Measurements from ENCODE around the gene SOX6.
"Not testable (repeated sequence)": the region's sequence is repeated elsewhere in the genome, so short reads cannot be mapped to it uniquely, and the experiment has no call there.

SOX6 gene

DNA sequence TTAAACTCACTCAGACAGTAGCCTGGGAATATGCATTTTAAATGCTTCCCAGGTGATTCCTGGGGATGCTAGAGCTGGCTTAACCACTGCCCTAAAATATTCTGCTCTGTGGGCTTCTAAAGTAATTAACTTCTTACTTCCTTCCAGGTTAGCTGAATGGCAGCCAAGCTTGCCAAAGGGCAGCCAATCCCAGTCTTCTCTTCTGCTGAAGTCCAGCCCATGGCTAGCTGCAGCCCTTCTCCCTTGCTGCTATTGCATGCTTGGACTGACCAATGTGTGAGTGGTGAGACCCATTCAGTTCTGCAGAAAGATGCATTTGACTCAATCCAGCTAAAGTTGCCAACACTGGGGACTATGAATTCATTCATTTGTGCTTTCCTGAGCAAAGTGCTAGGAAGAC, 411.9 kb downstream of the SOX6 start:
- no peak for DNase-seq

DNA sequence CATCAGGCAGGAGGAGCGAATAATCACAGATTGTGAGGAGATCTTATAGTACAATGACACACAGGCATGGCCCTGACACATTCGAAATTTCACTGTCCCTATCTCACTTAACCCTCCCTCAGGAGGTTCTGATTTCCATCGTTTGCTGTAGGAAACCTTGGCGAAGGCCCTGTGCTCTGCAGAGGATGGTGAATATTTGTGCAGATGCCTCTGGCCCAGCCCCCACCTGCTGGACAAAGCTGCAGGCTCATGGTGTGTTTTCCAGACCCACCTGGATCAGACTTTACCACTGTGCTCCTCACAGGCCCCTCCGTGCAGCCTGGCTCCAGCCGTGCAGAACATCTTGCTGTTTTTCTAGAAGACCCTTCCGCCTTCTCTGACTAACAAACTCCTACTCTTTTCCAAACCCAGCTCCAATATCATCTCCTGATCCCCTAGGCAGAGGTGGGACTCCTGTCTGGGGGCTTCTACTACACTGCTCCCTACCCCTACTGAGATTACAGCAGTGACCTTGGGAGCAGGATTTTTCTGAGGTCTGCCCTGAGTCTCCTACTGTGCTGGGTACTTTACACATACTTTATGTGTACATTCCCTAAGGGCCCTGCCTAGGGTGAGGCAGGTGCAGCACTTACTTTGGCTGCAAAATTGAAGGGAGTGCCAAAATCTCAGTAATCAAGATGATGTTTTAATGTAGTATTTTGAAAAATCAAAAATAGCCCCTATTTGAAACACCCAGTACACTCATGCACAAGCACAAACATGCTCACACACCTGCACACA, 412.7 kb downstream of the SOX6 start:
- DNase-seq = no peak

DNA sequence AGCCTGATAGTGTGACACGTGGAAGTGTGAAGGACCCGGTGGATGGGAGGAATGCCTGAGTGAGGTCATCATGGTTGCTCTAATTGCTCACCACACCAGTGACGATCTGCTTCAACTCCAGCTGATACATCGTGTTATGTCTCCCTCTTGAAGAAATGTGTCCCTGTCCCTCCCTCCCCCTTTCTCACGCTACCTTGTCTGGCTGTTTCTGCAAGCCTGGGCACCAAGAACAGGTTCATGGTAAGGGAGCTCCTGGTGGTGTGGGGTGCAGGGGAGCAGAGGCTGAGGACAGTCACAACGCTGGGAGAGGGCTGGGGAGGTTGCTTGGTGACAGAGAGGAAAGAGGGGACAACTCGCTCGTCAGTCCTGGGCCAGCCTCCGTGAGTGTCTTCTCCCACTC, 413.4 kb downstream of the SOX6 start:
- DNase-seq = no peak

DNA sequence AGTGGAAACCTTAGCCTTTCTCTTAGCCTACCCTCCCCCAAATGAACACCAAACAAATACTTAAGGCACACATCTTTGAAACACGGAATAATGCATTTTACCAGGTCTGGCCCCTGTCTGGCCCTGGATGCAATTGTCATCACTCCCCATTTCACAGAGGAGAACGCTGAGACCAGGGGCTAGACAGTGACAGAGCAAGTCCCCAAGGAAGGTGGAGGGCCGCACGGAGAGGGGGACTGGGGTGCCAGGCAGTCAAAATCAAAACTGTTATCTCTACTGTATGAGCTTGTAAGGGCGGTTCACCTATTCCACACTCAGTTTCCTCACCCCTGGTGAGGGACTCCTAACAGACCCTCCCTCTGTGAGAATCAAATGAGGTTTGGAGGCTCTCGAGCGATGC, 414.2 kb downstream of the SOX6 start:
- no peak for DNase-seq

DNA sequence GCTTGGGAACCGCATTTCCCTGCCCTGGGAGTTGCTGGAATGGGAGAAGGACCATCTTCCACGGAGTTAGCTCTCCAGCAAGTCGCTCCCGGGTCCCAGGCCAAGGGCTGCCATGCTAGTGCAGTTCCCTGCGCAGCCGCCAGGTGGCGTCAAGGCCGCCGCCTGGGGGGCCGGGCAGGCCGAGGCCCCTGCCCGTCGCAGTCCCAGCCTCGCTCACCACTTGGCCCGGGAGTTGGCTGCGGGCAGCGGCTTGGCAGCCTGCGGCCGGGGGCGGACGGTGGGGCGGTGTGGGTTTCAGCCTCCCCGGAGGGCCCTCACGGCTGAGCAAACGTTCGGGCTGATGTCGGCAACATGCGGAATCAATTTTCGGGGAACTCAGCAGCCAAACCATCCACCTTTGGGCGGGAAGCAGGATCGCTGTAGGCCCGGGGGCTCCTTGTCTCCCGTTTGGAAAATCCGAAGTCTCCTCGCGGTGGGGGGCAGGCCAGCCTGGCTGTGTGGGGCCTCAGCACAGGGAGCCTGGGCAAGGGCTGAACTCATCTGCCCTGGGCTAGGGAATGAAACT, 415.1 kb downstream of the SOX6 start:
- peak; percentile 92 for DNase-seq

DNA sequence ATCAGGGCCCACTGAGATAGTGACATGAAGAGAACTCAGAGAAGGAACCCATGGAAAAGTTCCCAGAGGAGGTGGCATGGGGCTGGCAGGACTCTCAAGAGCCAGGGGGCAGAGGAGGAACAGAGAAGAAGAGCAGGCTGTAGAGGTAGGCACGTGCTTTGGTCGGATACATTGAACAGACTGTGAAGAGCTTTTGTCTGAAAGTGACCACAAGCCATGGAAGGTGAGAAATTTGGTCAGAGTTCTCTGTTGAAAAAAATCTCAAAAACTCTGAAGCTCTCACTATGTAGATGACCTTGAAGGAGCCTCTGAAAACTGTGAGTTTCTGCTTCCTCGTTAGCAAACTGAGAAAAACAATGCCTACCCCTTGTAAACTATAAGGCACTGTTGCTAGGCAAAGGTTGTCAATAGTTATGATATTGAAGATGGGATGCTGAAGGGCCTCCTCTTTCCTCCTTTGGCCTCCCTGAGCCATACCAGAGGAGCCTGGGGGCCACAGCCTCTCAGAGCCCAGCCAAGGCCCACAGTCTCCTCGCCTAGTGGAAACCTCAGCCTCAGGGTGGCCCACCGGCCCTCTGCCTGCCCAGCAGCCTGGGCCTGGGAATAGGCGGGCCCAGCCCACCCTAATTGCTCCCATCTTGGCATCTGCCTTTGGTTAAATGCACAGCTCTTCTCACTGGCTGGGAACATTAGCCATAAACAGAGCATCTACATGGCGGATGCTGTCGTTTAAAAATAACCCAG, 415.7 kb downstream of the SOX6 start:
- no peak for DNase-seq

DNA sequence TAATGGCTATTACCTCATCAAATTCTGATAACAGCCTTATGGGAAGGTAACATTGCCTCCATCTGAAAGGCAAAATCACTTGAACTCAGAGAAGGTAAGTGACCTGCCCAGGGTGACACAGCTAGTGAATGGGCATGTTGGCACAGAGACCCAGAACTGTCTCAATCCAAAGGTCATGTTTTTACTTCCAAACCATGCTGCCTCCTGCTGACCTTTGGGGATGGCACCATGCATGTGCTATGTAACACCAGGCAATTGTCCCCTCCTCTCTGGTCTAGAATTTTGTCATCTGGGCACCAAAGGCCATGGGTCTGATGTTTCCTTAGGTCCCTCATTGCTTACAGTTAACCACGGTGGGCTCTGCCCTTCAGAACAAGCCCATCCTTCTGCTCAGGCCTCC, 417.4 kb downstream of the SOX6 start:
- DNase-seq = no peak

DNA sequence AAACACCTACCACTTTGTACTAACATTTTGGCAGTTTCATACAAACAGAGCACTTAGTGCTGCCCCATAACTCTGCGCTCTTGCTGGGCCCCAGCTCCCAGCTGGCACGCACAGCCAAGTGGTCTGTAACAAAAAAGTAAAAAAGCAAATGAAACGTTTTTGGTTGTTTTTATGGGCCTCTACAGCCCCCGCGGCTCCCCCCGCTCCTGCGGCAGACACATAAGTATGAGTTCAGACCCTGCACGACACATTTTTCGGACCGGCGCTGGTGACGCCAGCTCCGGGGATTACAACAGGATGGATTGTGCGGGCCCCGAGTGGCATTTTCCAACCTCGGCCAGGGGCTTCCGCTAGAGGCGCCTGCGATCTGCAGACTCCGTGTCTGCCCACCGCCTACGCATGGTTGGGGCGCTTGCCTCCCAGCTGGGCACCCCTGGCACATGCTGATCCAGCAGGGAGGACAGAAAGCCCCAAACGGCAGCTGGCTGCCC, 418.2 kb downstream of the SOX6 start:
- DNase-seq = no peak

DNA sequence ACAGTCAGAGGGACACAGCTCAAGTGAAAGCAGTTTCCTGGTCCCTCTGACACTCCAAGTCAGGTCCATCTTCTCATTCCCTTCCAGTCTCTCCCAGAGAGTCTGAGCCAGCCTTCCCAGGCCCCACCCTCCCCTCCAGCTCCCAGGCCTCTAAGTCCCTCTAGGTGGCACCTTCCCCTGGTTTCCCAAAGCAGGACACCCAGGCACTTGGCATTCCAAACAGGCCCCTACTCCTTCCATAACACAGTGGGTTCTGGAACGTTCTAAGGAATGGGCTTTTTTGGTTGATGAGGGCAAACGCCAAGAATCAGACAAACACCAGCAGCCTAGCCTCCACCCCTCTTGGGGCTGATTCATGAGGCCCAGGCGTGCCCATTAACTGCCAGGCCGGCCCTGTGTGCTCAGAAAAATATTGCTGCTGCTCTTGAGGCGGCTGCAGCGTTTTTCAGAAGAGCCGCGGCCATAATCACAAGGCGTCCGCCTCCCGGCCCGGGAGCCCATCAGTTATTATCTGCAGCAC, 418.7 kb downstream of the SOX6 start:
- DNase-seq = no peak

DNA sequence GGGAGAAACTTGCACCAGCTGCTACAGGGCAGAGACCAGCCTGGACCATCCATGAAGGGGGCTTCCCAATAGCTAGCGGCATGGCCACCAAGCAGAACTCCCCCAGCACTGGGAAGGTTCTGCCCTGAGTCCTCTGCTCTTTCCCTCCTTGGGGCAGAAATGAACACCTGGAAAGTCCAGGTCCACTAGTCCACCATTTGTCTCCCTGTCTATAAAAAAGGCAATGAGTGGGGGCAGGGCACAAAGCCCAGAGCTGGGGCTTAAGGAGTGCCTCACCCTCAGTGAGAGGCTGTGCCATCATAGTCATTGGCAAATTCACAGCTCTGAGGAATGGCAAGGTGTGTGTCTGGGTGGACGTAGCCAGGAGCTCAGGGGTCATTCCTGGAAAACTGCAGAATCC, 420.3 kb downstream of the SOX6 start:
- no peak for DNase-seq

DNA sequence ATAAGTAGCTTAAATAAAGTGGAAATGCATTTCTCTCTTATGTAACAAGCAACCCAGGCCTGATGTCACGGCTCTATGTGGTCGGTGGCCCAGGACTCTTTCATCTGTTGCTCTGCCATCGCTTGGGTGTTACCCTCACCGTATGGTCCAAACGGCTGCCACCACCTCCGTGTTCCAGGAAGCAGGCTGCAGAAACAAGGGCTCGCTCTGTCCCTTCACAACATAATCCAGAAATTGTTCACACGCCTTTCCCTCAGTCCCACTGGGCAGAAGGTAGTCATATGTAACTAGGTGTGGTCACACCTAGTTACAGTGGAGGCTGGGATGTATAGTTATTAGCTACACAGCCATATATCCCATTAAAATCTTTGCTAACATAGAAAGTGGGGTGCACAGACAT, 421.0 kb downstream of the SOX6 start:
- DNase-seq = no peak

DNA sequence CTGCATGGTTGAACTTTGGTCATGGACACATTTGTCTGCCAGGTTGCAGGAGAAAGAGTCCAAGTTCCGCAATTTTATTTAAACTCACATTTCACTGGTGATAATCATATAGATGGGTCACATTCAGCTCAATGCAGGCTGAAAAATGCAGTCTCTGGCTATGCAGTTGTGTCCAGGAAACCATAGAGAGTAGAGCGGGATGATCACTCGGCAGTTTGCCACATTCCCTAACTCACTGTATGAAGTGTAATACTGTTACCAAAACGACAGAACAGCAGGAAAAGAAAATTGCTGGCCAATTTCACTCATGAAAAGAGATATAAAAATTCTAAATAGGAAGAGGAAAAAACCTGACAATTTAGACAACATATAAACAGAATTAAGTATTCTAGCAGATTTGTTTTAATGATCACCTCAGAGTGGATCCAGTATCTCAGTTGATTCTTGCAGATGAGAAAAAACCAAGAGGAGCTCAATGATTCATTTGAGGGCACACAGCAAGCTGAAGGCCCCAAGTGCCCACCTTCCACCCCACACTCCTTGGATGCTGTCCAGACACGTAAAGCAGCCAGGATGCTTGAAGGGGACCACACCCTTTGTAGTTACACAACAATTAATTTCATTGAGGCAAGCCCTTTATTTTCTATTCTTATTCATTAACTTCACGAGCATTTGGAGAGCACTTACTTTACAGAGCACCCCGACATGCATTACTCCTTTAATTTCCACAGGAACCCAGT, 422.3 kb downstream of the SOX6 start:
- DNase-seq = no peak

DNA sequence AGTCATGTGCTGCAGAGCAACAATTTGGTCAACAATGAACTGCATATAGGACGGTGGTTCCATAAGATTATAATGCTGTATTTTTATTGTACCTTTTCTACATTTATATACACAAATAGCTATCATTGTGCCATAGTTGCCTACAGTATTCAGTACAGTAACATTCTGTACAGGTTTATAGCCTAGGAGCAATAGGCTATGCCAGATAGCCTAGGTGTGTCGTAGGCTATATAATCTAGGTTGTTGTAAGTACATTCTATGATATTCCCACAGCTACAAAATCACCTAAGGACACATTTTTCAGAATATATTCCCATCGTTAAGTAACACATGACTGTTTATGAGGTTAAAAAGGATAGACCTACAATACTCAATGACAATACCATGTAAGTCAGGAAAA, 423.9 kb downstream of the SOX6 start:
- DNase-seq = no peak

DNA sequence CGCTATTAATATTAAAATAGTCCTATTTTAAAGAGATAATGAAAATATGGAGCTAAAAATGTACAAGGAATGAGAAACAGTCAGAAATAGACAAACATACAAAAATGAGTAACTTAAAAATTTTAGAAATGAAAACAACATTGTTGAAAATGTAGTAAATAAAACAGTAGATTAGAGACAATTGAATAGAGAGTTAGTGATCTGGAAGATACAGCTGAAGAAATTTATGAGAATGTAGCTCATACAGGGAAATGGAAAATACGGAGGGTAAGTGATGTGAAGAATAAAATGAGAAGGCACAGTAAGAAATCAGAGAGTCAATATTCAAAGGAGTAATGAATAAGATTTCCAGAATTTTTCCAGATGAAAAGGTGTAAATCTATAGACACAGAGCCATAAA, 424.8 kb downstream of the SOX6 start:
- DNase-seq = no peak

DNA sequence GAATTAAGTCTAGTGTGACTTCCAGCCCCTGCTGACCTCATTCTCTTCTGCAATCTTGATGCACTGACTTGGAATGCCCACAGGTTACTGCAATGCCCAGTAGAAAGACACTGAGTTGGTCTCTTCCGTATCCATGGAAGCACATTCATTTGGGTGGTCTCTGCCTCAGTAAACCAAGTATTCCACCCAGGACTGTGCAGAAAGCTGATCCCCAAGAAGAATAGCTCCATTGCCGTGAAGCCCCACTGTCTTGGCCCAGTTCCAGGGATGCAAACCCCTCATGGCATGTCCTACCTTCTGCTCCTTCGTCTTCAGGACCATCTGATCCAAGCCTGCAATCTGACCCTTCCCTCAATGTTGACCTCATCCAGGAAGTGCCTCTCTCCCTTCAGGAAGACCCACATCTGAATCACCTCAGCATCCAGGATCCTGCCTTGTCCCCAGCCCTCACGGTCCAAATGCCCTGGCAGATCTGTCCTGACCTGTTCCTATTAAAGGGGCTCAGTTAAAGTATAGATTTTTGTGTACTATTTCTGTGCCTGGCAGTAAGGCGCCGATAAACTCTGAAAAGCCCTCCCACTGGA, 425.8 kb downstream of the SOX6 start:
- DNase-seq = no peak

DNA sequence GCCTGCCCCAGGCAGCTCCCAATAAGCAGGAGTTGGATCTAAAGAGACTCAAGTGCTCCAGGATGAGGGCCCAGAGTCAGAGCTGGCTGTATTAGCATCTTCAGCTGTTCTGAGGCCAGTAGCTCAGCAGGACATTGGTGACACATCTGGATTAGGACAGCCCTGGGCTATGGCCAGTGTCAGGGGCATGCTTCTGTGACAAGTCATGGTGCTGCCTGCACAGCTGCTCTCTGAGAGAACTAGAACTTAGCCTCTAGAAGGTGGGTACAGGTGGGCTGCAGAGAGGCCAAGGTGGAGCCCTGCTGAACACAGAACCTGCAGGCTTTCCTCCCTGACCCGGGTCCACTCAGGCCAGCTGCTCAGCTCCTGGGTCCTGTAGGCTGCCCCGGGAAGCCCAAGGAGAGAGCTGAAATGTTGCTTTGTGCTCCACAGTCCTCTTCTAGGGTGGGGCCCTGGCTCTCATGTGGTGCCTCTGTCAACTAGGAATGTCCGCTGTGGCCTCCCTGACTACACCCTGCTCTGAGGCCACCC, 426.9 kb downstream of the SOX6 start:
- DNase-seq = no peak

DNA sequence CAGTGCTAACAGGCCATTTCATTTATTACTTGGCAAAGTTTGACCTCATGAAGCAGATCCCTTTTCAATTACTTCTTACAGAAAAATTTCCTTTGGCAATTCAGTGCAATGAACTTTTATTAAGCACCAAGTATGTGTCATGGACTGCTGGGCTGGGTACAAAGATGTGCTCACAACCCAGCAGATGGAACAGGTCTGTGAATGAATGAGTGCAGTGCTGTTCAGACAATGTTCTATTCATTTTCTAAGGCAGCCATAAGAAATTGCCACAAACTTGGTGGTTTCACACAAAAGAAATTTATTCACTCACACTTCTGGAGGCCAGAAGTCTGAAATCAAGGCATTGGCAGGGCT, 428.5 kb downstream of the SOX6 start:
- no peak for DNase-seq

DNA sequence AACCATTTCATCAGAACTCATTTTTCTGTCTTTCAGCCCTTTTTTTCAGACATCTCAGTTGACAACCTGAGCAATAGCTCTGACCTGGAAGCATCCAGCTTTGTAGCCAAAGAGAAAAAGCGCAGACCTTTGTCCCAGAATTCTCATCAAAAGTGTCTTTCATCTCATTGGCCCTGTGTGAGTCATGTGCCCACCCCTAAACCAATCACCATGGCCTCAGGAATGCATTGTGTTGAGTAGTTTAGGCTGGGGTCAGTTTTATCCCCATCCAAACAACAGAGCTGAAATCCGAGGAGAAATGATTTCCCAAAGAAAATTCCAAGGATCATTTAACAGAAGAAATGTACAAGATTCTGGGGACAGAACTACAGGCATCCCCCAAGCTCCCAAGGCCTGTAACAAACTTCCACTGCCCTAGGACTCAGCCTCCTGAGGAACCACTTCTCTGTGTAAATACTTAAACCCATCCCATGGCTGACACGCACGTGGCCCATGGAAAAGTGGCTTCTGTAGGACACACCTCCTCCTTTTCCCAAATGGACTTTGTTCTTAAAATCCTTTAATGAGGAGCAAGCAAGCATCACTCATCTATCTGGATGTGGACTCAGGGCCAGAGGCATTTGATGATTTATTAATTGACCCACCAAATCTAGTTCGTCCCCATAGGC, 429.0 kb downstream of the SOX6 start:
- no peak for DNase-seq

DNA sequence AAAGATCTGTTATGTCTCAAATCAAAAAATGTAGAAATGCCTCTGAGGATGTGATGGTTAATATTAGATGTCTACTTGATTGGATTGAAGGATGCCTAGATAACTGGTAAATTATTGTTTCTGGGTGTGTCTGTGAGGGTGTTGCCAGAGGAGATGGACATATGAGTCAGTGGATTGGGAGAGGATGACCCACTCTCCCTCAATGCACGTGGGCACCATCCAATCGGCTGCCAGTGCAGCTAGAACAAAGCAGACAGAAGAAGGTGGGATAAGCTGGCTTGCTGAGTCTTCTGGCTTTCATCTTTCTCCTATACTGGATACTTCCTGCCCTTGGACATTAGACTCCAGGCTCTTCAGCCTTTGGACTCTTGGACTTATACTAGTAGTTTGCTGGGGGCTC, 430.3 kb downstream of the SOX6 start:
- DNase-seq = no peak

DNA sequence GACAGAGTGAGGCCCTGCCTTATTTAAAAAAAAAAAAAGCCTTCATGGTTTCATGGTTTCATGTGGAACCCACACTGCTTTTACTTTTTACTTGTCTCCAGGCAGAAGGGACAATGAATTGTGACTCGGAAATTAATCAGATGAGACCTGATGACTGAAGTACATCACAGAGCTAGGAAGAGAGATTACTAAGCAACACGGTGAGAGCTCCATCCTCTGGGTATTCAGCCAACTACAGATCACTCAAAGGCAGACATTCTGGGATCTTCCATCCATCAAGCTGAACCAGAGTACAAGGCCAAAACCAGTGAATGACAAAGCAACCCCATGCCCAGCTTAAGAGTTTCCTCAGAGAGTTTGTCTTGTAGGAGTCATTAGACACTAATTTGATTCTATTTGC, 433.2 kb downstream of the SOX6 start:
- DNase-seq = no peak

DNA sequence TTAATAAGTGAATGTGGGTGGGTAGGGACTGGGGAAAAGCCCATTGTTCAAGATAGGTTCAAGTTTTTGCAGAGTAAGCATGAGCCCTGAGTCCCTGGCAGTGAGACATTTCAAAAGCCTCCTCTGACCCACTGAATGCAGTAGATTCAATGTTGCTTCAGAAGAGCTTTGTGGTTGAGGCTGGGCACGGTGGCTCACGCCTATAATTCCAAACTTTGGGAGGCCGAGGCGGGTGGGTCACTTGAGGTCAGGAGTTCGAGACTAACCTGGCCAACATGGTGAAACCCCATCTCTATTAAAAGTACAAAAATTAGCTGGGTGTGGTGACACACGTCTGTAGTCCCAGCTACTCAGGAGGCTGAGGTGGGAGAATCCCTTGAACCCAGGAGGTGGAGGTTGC, 433.6 kb downstream of the SOX6 start:
- DNase-seq = not testable (repeated sequence)

Data from left hindlimb (tissue), 1 donor.